Cardiac septum (tissue), 1 donor: ENCODE results near the gene LTK. TPM values are rescaled to one million over a fixed set of nuclear protein-coding genes. Genes with fewer than 3 reads are reported as not detected.
"Not testable (repeated sequence)": the region's sequence is repeated elsewhere in the genome, so short reads cannot be mapped to it uniquely, and the experiment has no call there.

Experiments
- DNase-seq: peaks from one replicate; pipeline ENCODE4 v3.0.0-alpha.2; 2020; ENCODE audit warnings: low spot score
- intact Hi-C: fragments of 100-400 bp; cut with DNase I; formaldehyde crosslinking; loops from one replicate; pipeline ENCODE4 v1.14.0; 2022
- total RNA-seq: library from RNA; stranded (reverse); fragmentation: NEBNext Ultra II Directional; extraction: Animal tissue kit (Norgen Biotek cat#: 25700); gene quantifications from one replicate; pipeline ENCODE4 v1.2.1, GENCODE V29; 2021
- donor health status: DM: no; HTN: no; CAD: no.

The LTK gene
- total RNA-seq, 1 donor from 2014 or later: 0.65 TPM

GRCh38 chr15:41484937-41485625, 28.5 kb downstream of the LTK start:
- no peak for DNase-seq
- intact Hi-C loops: no loop called here

GRCh38 chr15:41483519-41483918, 30.1 kb downstream of the LTK start:
- intact Hi-C loops: no loop called here
- no peak for DNase-seq

GRCh38 chr15:41483115-41483514, 30.5 kb downstream of the LTK start:
- intact Hi-C loops: no loop called here
- no peak for DNase-seq

GRCh38 chr15:41482110-41482877, 31.3 kb downstream of the LTK start:
- no peak for DNase-seq
- intact Hi-C loops: no loop called here

GRCh38 chr15:41480396-41481140, 33.1 kb downstream of the LTK start:
- DNase-seq: no peak
- intact Hi-C loops: no loop called here

GRCh38 chr15:41476416-41477048, 37.1 kb downstream of the LTK start:
- DNase-seq: peak; percentile 12
- intact Hi-C loops: no loop called here

- no peak for DNase-seq
- intact Hi-C loops: no loop called here
Measured at GRCh38 chr15:41474941-41475340, 38.7 kb downstream of the LTK start.

- DNase-seq: peak; percentile 33
- intact Hi-C loops: no loop called here
Measured at GRCh38 chr15:41474436-41474835, 39.2 kb downstream of the LTK start.

GRCh38 chr15:41473418-41473817, 40.2 kb downstream of the LTK start:
- intact Hi-C loops: no loop called here

GRCh38 chr15:41469644-41470043, 44.0 kb downstream of the LTK start:
- intact Hi-C loops, DNase-seq: not testable (repeated sequence)

More at GRCh38 chr15:41473418-41473817, 40.2 kb downstream of the LTK start:
- no peak for DNase-seq

GRCh38 chr15:41466711-41467110, 46.9 kb downstream of the LTK start:
- no peak for DNase-seq
- intact Hi-C loops: no loop called here

GRCh38 chr15:41465822-41466421, 47.7 kb downstream of the LTK start:
- intact Hi-C loops: no loop called here
- no peak for DNase-seq

GRCh38 chr15:41464889-41465580, 48.6 kb downstream of the LTK start:
- no peak for DNase-seq

GRCh38 chr15:41462084-41462795, 51.4 kb downstream of the LTK start:
- no peak for DNase-seq
- intact Hi-C loops: no loop called here

More at GRCh38 chr15:41464889-41465580, 48.6 kb downstream of the LTK start:
- intact Hi-C loops: no loop called here
